ENCODE measurements around the gene TPSD1. TPM values are rescaled to one million over a fixed set of nuclear protein-coding genes. Genes with fewer than 3 reads are reported as not detected.
"Not testable (repeated sequence)": the region's sequence is repeated elsewhere in the genome, so short reads cannot be mapped to it uniquely, and the experiment has no call there.

TPSD1 gene
- total RNA-seq, result under 1 TPM in 2 of 4 donors, not detected in 2; 0.26 to 0.85 TPM
- 0.16 TPM for polyA plus RNA-seq
- long read RNA-seq, donor 1, result 0 reads
- long read RNA-seq, donor 2, result 0 reads
- long read RNA-seq, donor 3, result 0 reads
- long read RNA-seq, donor 4, result 0 reads

DNA sequence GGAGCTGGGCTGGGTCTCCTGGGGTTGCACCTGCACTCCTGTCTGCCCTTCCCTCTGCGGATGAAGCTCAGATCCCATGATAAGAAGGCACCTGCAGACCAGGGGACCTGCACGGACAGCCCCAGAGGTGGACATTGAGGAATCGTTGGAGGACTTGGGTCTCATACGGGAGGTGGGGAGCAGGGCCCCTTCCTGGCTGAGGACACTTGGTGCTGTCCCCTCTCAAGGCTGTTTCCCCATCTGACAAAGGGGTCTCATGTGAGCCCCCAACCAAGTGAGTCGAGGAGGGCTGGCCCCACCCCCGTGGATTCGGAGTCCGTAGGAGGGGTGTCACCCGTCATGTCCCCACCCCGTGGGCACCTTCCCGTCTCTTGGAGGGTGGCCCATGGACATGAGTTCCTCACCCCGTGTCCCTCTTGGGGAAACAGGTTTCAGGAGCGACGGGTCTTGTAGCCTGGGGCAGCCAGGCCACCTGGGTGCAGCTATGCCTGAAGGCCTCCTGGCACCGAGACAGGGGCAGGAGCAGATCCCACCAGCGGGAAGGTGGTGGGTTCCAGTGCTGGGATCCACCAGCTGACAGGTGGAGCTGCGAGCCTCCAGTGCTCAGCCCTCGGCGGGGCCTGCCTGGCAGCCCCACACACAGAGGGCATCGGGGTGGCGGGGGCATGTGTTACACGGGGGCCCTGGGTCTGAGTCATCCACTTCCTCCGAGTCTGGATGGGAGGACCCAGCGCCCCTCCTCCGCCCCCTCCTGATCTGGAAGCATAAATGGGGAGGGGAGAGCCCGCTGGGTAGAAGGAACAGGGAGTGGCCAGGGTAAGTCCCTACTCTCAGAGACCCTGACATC is at the start of gene TPSD1:
TPSD1 (plus strand) TSS at position 794 of the 847 bp plus-strand sequence. CDS start 212 bp downstream, outside the sequence.
- H3K4me3 ChIP-seq (ENCODE audit: low read length); H3K4me1 ChIP-seq (ENCODE audit: control insufficient read depth, insufficient read depth, low read length); intact Hi-C loops (cut with DNase I); H3K27me3 ChIP-seq (ENCODE audit: control insufficient read depth, insufficient read depth); H3K27ac ChIP-seq (ENCODE audit: low read length); H3K9me3 ChIP-seq (ENCODE audit: control insufficient read depth, low read length): not testable (repeated sequence)
- 66% methylated on average over 26 of the region's 26 CpGs for WGBS
- ATAC-seq (peak in 1 of 2 donors; percentile 17), DNase-seq (peak in 1 of 3 donors; percentile 33)

DNA sequence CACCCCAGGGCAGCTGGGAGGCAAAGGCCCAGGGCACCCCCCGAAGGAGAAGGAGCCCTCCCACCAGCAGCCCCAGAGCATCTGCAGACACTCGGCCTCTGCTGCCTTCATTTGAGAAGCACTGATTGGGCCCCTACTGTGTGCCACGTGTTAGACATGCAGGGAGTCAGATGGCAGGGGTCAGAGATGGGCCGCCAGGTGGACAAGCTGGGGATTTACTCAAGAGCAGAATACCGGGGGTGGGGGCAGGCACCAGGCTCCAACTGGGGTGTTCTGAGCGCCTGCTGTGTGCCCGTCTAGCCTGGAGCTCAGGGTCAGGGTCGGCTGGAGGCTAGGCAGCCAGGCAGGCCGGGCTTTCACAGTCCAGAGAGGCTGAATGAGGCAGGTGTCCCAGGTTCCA is 49.5 kb upstream of the TPSD1 start:
- Histone ChIP-seq H3K27me3 (ENCODE audit: control insufficient read depth, insufficient read depth) (no peaks in the 10 kb centered on the region), H3K4me1 (ENCODE audit: control insufficient read depth, insufficient read depth, low read length) (no peaks in the 10 kb centered on the region), H3K27ac (ENCODE audit: low read length) (no peak overlapping the region), H3K4me3 (ENCODE audit: low read length) (no peak overlapping the region), H3K9me3 (ENCODE audit: control insufficient read depth, low read length) (no peaks in the 10 kb centered on the region)
- intact Hi-C loops (cut with DNase I), result no loop called here
- no peak for DNase-seq
- ATAC-seq, result no peak
- 68% methylated on average over 9 of the region's 9 CpGs for WGBS

GRCh38 chr16:1206786-1207185 is 49.1 kb upstream of the TPSD1 start:
- Histone ChIP-seq H3K27ac (ENCODE audit: low read length) (no peak overlapping the region), H3K4me1 (ENCODE audit: control insufficient read depth, insufficient read depth, low read length) (no peaks in the 10 kb centered on the region), H3K4me3 (ENCODE audit: low read length) (no peak overlapping the region), H3K27me3 (ENCODE audit: control insufficient read depth, insufficient read depth) (no peaks in the 10 kb centered on the region), H3K9me3 (ENCODE audit: control insufficient read depth, low read length) (no peaks in the 10 kb centered on the region)
- no peak for DNase-seq
- intact Hi-C loops (cut with DNase I), result no loop called here
- WGBS, result 79% methylated on average over 16 of the region's 16 CpGs
- no peak for ATAC-seq

- no peak overlapping the region for H3K4me3 ChIP-seq (ENCODE audit: low read length)
- H3K27me3 ChIP-seq (ENCODE audit: control insufficient read depth, insufficient read depth), result no peaks in the 10 kb centered on the region
- WGBS, result 83% methylated on average over 22 of the region's 22 CpGs
- H3K9me3 ChIP-seq (ENCODE audit: control insufficient read depth, low read length), result no peaks in the 10 kb centered on the region
- H3K4me1 ChIP-seq (ENCODE audit: control insufficient read depth, insufficient read depth, low read length), result no peaks in the 10 kb centered on the region
- ATAC-seq (no peak), DNase-seq (no peak)
- H3K27ac ChIP-seq (ENCODE audit: low read length), result no peak overlapping the region
- intact Hi-C loops (cut with DNase I), result no loop called here
Measured at GRCh38 chr16:1208239-1208830, 47.5 kb upstream of the TPSD1 start.

- no peaks in the 10 kb centered on the region for H3K27me3 ChIP-seq (ENCODE audit: control insufficient read depth, insufficient read depth)
Measured at GRCh38 chr16:1209081-1209480, 46.8 kb upstream of the TPSD1 start.

GRCh38 chr16:1210461-1210860 is 45.4 kb upstream of the TPSD1 start:
- intact Hi-C loops (cut with DNase I), result no loop called here
- Histone ChIP-seq H3K4me3 (ENCODE audit: low read length) (no peak overlapping the region), H3K9me3 (ENCODE audit: control insufficient read depth, low read length) (no peaks in the 10 kb centered on the region), H3K4me1 (ENCODE audit: control insufficient read depth, insufficient read depth, low read length) (no peaks in the 10 kb centered on the region), H3K27ac (ENCODE audit: low read length) (no peak overlapping the region), H3K27me3 (ENCODE audit: control insufficient read depth, insufficient read depth) (no peaks in the 10 kb centered on the region)
- ATAC-seq (no peak), DNase-seq (no peak)
- WGBS, result 90% methylated on average over 23 of the region's 23 CpGs

More at GRCh38 chr16:1209081-1209480, 46.8 kb upstream of the TPSD1 start:
- WGBS, result 93% methylated on average over 43 of the region's 43 CpGs
- Histone ChIP-seq H3K9me3 (ENCODE audit: control insufficient read depth, low read length) (no peaks in the 10 kb centered on the region), H3K27ac (ENCODE audit: low read length) (no peak overlapping the region), H3K4me1 (ENCODE audit: control insufficient read depth, insufficient read depth, low read length) (no peaks in the 10 kb centered on the region), H3K4me3 (ENCODE audit: low read length) (no peak overlapping the region)
- intact Hi-C loops (cut with DNase I), result no loop called here
- DNase-seq (no peak), ATAC-seq (no peak)

GRCh38 chr16:1211451-1212268 is 44.2 kb upstream of the TPSD1 start:
- 93% methylated on average over 65 of the region's 65 CpGs for WGBS
- intact Hi-C loops (cut with DNase I), result no loop called here
- Histone ChIP-seq H3K4me3 (ENCODE audit: low read length) (no peak overlapping the region), H3K4me1 (ENCODE audit: control insufficient read depth, insufficient read depth, low read length) (no peaks in the 10 kb centered on the region), H3K9me3 (ENCODE audit: control insufficient read depth, low read length) (no peaks in the 10 kb centered on the region), H3K27ac (ENCODE audit: low read length) (no peak overlapping the region), H3K27me3 (ENCODE audit: control insufficient read depth, insufficient read depth) (no peaks in the 10 kb centered on the region)
- no peak for DNase-seq
- ATAC-seq, result no peak

GRCh38 chr16:1212616-1213194 is 43.2 kb upstream of the TPSD1 start:
- Histone ChIP-seq H3K4me1 (ENCODE audit: control insufficient read depth, insufficient read depth, low read length) (no peaks in the 10 kb centered on the region), H3K27ac (ENCODE audit: low read length) (no peak overlapping the region), H3K27me3 (ENCODE audit: control insufficient read depth, insufficient read depth) (no peaks in the 10 kb centered on the region), H3K9me3 (ENCODE audit: control insufficient read depth, low read length) (no peaks in the 10 kb centered on the region), H3K4me3 (ENCODE audit: low read length) (no peak overlapping the region)
- ATAC-seq (no peak), DNase-seq (no peak)
- 92% methylated on average over 40 of the region's 40 CpGs for WGBS
- intact Hi-C loops (cut with DNase I), result no loop called here

GRCh38 chr16:1213231-1213630 is 42.6 kb upstream of the TPSD1 start:
- H3K4me3 ChIP-seq (ENCODE audit: low read length), result no peak overlapping the region
- WGBS, result 91% methylated on average over 8 of the region's 8 CpGs
- ATAC-seq, result no peak

GRCh38 chr16:1213796-1214372 is 42.0 kb upstream of the TPSD1 start:
- intact Hi-C loops (cut with DNase I), result no loop called here

More at GRCh38 chr16:1213231-1213630, 42.6 kb upstream of the TPSD1 start:
- Histone ChIP-seq H3K4me1 (ENCODE audit: control insufficient read depth, insufficient read depth, low read length) (no peaks in the 10 kb centered on the region), H3K9me3 (ENCODE audit: control insufficient read depth, low read length) (no peaks in the 10 kb centered on the region), H3K27ac (ENCODE audit: low read length) (no peak overlapping the region), H3K27me3 (ENCODE audit: control insufficient read depth, insufficient read depth) (no peaks in the 10 kb centered on the region)
- no peak for DNase-seq
- intact Hi-C loops (cut with DNase I), result no loop called here

More at GRCh38 chr16:1213796-1214372, 42.0 kb upstream of the TPSD1 start:
- no peak overlapping the region for H3K27ac ChIP-seq (ENCODE audit: low read length)
- no peak for DNase-seq
- no peaks in the 10 kb centered on the region for H3K9me3 ChIP-seq (ENCODE audit: control insufficient read depth, low read length)
- WGBS, result 85% methylated on average over 25 of the region's 25 CpGs
- no peak for ATAC-seq
- no peaks in the 10 kb centered on the region for H3K27me3 ChIP-seq (ENCODE audit: control insufficient read depth, insufficient read depth)
- H3K4me3 ChIP-seq (ENCODE audit: low read length), result no peak overlapping the region
- no peaks in the 10 kb centered on the region for H3K4me1 ChIP-seq (ENCODE audit: control insufficient read depth, insufficient read depth, low read length)
